GM19035 (cell line): ENCODE measurements around the gene STARD10.

Source experiments
- ATAC-seq: cut with Tn5 transposase; IDR thresholded peaks from one replicate; pipeline ENCODE4 v1.9.1; 2021; ENCODE audit not compliant: unreplicated experiment

The STARD10 gene

DNA sequence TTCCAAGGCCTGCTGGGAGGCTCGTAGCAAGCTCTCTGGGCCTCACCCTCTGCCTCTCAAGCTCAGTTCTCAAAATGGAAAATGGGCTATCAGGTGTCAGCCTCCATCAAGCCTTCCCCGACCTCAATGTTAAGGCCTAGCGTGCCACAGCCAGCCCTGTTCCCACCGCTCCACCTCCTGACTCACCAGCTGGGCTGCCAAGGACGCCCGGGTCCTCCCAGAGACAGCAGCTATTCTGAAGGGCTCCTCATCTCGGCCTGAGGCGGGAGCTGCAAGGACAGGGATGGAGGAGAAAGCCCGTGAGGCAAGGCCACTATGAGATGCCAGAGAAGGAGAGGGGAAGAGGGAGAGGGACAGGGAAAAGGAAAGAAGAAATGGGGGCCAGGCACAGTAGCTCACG is 61.5 kb downstream of the STARD10 start:
- ATAC-seq, result no peak

- no peak for ATAC-seq
These were observed 63.1 kb downstream of the STARD10 start for GRCh38 chr11:72730737-72731136.

GRCh38 chr11:72730243-72730642 is 63.6 kb downstream of the STARD10 start:
- ATAC-seq, result no peak

GRCh38 chr11:72727521-72727920 is 66.3 kb downstream of the STARD10 start:
- no peak for ATAC-seq

DNA sequence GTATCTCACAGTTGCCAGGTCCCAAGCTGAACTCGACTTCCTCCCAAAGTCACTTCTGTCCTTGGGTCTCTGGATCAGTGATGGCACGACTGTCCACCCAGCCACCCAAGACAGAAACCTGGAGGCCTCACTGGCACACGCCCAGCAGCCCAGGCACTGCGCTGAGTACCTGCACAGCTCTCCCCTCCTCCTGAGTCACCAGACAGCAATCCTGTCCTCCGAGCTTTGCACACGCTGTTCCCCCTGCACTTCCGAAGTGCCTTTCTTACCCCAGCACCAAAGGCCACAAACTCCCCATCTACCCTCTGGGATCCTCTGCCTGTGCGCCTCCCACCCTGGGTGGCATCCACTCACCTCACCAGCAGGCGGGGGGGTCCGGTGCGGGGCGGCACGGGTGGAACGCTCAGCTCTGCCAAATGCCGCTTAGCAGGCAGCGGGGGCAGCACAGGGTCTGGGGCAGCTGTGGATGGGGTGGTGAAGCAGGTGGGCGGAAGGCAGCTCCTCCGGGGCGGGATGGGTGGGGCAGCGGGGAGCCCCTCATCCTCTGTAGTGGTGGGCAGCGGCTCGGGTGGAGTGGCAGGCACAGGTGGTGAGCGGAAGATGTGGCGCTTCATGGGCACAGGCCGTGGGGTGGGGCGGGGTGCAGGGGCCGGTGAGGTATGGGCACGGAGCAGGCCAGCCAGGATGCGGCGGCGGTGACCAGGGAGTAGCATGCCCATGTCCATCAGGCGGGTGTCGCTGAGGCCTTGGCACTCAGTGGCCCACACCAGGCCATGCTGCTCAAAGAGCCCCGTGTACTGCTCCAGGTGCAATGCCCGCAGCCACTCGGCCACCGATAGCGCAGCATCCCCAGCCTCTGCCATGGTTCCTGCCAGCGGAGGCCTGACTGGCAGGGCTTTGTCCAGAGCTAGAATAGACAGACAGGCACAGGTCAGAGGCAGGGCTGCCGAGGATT is 67.3 kb downstream of the STARD10 start:
- no peak for ATAC-seq

GRCh38 chr11:72725724-72726028 is 68.2 kb downstream of the STARD10 start:
- ATAC-seq, result no peak

DNA sequence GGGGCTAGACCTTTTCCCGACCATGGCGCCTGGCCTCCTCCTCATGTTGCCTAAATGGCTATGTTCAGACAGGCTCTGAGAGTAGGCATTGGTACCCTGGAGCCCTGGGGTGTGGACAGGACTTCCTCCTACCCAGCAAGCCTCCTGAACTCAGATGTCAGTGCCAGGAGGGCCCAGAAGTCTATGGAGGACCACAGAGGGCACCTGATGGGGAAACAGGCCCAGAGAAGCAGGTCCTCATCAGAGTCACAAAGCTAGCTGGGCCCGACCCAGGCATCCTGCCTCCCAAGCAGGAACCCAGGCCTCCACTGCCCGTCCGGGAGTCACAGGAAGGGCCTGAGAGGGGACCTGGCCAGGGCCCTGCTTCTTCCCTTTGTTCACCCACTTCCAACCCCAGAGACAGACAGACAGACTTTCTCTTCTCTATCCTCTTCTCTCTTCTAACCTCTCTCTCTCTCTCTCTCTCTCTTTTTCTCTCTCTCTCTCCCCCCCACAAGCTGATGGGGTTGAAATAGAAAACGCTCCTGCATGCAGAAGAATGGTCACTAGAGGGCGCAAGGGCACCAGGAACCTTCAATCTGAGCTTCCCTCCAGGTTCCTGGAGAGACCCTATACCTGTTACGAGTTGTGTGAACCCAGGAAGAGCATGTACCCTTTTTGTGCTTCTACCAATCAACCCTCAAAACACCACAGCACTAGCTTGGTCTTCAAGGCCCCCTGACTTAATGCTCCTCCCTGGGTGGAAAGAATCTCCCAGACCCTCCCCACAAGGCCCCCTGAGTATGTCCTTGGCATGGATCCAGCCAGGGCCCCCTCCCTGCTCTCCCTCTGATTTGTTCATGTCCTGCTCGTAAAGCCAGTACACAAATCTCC is 68.8 kb downstream of the STARD10 start:
- no peak for ATAC-seq

GRCh38 chr11:72724021-72724551 is 69.8 kb downstream of the STARD10 start:
- ATAC-seq, result no peak

DNA sequence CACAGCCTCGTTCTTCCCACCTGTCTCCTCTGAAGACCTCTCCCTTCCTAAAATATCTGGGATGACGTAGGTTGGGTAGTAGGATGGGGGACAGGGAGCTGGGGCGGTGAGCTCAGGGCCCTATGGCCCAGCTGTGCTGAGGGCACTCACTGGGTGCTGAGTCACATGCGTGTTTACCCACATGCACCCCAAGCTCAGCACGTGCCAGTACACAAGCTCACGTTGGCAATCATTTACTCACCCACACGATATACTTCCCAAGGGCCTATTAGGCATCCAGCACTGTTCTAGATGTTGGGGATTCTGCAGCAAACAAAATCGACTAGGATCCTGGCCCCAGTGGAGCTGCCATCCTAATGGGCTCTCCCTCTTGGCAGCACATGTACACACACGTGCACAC is 70.3 kb downstream of the STARD10 start:
- no peak for ATAC-seq

DNA sequence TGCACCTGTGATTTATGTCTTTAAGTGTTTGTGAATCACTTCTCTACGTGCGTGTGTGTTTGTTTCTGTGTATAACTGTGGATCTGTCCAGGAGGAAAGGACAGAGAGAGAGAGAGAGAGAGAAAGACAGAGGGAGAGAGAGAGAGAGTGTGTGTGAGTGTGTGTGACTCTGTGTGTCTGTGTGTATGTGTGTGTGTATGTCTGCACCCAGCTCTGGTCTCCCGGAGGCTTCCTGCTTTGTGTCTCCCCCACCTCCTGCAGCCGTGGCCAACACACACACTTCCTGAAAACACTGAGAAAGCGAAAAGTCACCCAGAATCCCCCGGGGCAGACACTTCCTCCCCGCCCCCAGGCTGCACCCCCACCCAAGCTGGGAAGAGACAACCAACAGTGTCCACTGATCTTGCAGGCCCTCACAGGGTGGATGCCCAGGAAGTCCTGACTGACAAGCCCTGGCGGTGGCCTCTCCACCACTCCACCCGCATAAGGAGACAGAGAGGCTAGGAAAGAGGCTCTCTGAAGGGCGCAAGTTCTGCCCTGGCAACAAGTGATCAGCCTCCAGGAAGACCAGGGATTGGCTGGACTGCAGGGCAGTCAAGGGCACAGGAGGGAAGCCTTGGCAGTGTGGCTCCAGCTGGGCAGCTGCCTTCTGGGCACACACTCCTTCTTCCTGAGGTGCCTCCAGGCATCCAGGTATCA is 71.6 kb downstream of the STARD10 start:
- peak; percentile 69 for ATAC-seq

- ATAC-seq, result no peak
These were observed 72.2 kb downstream of the STARD10 start for GRCh38 chr11:72721689-72722049.

GRCh38 chr11:72721276-72721675 is 72.6 kb downstream of the STARD10 start:
- ATAC-seq, result no peak

DNA sequence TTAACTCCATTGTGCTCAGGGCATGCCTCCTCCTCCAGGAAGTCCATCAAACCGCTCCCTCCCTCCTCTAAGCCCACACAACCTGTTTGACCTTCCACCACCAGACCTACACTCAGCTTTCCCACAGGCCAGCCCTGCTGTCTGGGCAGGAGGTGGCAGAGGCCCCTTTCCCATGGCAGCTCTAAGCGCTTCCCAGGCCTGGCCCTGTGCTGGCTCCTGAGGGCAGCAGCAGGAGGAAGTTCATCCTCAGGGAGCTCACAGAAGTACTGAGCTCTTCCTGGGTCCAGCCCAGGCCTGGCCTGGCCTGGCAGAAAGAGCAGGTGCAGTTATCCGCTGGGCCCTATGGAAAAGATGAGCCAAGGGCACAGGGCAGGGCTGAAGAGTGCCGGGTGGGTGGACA is 73.1 kb downstream of the STARD10 start:
- ATAC-seq, result no peak

- no peak for ATAC-seq
These were observed 73.8 kb downstream of the STARD10 start for GRCh38 chr11:72720047-72720446.

DNA sequence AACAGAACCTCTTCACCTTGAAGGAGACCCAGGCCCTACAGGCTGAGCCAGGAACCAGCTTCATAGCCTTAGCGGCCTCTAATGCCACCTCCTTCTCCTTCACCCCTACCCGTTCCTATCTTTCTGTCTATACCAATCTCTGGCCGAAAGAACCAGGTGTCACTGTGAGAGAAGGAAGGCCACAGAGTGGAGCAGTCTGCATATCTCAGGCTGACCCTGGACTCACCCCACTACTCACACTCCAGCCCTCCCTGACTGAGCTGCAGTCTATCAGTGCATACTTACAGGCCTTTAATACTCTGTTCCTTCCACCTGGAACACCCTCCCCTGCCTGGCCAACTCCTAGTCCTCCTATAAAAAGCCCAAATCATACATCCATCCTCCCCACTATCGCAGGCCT is 74.3 kb downstream of the STARD10 start:
- no peak for ATAC-seq

- no peak for ATAC-seq
These were observed 74.7 kb downstream of the STARD10 start for GRCh38 chr11:72719144-72719543.

GRCh38 chr11:72718101-72718501 is 75.7 kb downstream of the STARD10 start:
- no peak for ATAC-seq

DNA sequence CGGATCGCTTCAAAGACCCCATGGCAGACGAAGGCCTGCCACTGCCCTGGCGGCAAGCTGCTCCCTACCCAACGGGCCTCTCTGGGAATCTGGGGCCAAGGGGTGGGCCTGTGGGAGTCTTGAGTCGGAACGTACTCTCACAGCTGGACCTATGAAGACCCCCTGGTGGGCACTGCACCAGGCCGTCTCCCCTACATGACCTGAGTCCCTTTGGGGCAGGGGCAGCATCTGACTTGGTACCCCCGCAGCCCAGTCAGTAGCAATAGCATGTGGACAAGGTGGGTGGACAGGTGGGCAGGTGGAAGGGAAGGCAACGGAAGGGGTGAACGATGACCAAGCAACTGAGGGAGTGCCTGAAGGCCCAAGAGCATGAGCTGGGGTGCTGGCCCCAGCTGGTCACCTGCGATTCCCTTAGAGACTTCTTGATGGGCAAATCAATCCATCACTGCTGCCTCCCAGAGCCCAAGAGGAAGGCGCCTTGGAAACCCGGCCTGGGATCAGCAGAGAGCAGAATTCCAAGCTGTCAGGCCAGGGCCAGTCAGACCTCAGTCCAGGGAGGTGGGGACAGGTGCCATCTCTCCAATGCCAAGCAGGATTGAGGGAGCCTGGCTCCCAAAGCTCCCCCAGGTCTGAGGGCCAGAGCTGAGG is 76.9 kb downstream of the STARD10 start:
- ATAC-seq, result no peak

DNA sequence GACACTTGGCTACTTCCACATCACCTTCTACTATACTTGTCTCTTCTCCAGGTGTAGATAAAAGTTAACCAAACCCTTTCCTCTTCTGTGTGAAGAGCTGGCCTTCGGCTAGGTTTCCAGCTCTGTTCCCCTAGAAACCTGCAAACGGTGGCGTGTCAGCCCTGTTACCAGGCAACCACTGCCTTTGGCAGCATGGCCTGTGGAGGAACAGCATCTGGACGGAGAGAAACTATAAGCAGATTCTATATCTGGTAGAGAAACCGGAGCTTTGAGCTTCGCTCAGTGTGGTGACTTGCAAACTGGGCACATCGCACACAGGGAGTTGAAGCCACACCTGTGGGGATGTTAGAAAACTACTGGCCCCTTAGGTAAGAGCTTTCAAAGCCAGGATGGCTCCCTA is 77.6 kb downstream of the STARD10 start:
- no peak for ATAC-seq

GRCh38 chr11:72712841-72713240 is 81.0 kb downstream of the STARD10 start:
- no peak for ATAC-seq
